IMR-90 (cell line): ENCODE results near the gene YLPM1. TPM values are rescaled to one million over a fixed set of nuclear protein-coding genes. Genes with fewer than 3 reads are reported as not detected.

Experiments
- ATAC-seq: fragments of 200-7000 bp; cut with Tn5 transposase; 2 replicates; pipeline ENCODE4 v1.9.1; 2020; ENCODE audit warnings: low read depth, mild to moderate bottlenecking, moderate library complexity
- BruUV-seq: library from RNA; stranded (reverse); fragments of 400-500 nt; replicated peaks from 2 replicates; lab custom pipeline; 2021; lab: Mats Ljungman, UMichigan
- CTCF ChIA-PET: fragments of 300-600 bp; formaldehyde crosslinking; extraction: SDS; loops from one replicate; lab custom pipeline; 2021; ENCODE audit warnings: antibody characterized with exemption; lab: Yijun Ruan, JAX
- POLR2A ChIA-PET: fragments of 300-600 bp; sonication (Branson Sonifier 250); formaldehyde crosslinking; loops from one replicate; lab custom pipeline; 2022; ENCODE audit warnings: antibody characterized with exemption; ENCODE audit not compliant: unreplicated experiment; lab: Charles Lee
- DNase-seq: peaks from one replicate; pipeline ENCODE4 v3.0.0; 2013
- H2AFZ ChIP-seq: replicated peaks from 2 replicates; pipeline ENCODE3; 2013; ENCODE audit warnings: low read length, mild to moderate bottlenecking; ENCODE audit not compliant: poor library complexity
- H2AK5ac ChIP-seq: 2 replicates; pipeline ENCODE4 v1.6.1; 2013; ENCODE audit warnings: low read depth, low read length, inconsistent platforms
- H2AK9ac ChIP-seq: replicated peaks from 2 replicates; pipeline ENCODE3; 2013; ENCODE audit warnings: mild to moderate bottlenecking, low read depth, low read length, moderate library complexity; ENCODE audit not compliant: poor library complexity
- H2BK120ac ChIP-seq: 2 replicates; pipeline ENCODE4 v1.6.1; 2013; ENCODE audit warnings: low read depth, low read length, inconsistent platforms
- H2BK15ac ChIP-seq: 3 replicates; pipeline ENCODE4 v1.6.1; 2013; ENCODE audit warnings: low read depth, low read length, inconsistent platforms
- H2BK20ac ChIP-seq: 2 replicates; pipeline ENCODE4 v1.6.1; 2013; ENCODE audit warnings: low read depth, mild to moderate bottlenecking, inconsistent platforms, low read length, moderate library complexity
- H2BK5ac ChIP-seq: 2 replicates; pipeline ENCODE4 v1.6.1; 2013; ENCODE audit warnings: mild to moderate bottlenecking, low read depth, low read length, inconsistent platforms; ENCODE audit not compliant: poor library complexity, severe bottlenecking
- H3K14ac ChIP-seq: replicated peaks from 2 replicates; pipeline ENCODE4 v1.6.1; 2013; ENCODE audit warnings: low read depth, low read length, inconsistent platforms
- H3K18ac ChIP-seq: 2 replicates; pipeline ENCODE4 v1.6.1; 2013; ENCODE audit warnings: low read depth, low read length, control low read depth
- H3K23ac ChIP-seq: 2 replicates; pipeline ENCODE4 v1.6.1; 2013; ENCODE audit warnings: low read depth, low read length, inconsistent platforms
- H3K27ac ChIP-seq: 2 replicates; pipeline ENCODE4 v1.5.1; 2013; ENCODE audit warnings: mild to moderate bottlenecking, control low read depth, low read length; ENCODE audit not compliant: insufficient read depth
- H3K27me3 ChIP-seq: 2 replicates; pipeline ENCODE4 v1.6.1; 2013; ENCODE audit warnings: low read length; ENCODE audit not compliant: control insufficient read depth, insufficient read depth
- H3K36me3 ChIP-seq: 2 replicates; pipeline ENCODE4 v1.6.1; 2013; ENCODE audit warnings: low read length, mixed read lengths; ENCODE audit not compliant: control insufficient read depth, insufficient read depth
- H3K4ac ChIP-seq: 2 replicates; pipeline ENCODE4 v1.6.1; 2013; ENCODE audit warnings: low read depth, low read length, inconsistent platforms
- H3K4me1 ChIP-seq: 2 replicates; pipeline ENCODE4 v1.6.1; 2013; ENCODE audit warnings: low read length, mixed read lengths; ENCODE audit not compliant: control insufficient read depth, insufficient read depth
- H3K4me2 ChIP-seq: 2 replicates; pipeline ENCODE4 v1.6.1; 2013; ENCODE audit warnings: low read depth, mild to moderate bottlenecking, control low read depth, low read length, moderate library complexity
- H3K4me3 ChIP-seq: 2 replicates; pipeline ENCODE4 v1.5.1; 2013; ENCODE audit warnings: low read depth, mild to moderate bottlenecking, control low read depth, low read length, moderate library complexity; ENCODE audit not compliant: insufficient read depth
- H3K56ac ChIP-seq: 2 replicates; pipeline ENCODE4 v1.6.1; 2013; ENCODE audit warnings: low read length, inconsistent platforms; ENCODE audit not compliant: insufficient read depth; ENCODE audit errors: extremely low read depth
- H3K79me1 ChIP-seq, 2 experiments: 2 replicates each; pipeline ENCODE4 v1.6.1; 2013; ENCODE audit warnings: low read length in 2 of 2, inconsistent platforms in 1 of 2, low read depth in 1 of 2
- H3K9ac ChIP-seq: 2 replicates; pipeline ENCODE4 v1.6.1; 2013; ENCODE audit warnings: low read depth, low read length, control low read depth
- H3K9me1 ChIP-seq: 2 replicates; pipeline ENCODE4 v1.6.1; 2013; ENCODE audit warnings: low read length, inconsistent platforms; ENCODE audit not compliant: insufficient read depth
- H3K9me3 ChIP-seq: 2 replicates; pipeline ENCODE4 v1.6.1; 2013; ENCODE audit warnings: low read length; ENCODE audit not compliant: control insufficient read depth, insufficient read depth
- H4K20me1 ChIP-seq: 2 replicates; pipeline ENCODE4 v1.6.1; 2013; ENCODE audit warnings: low read length, inconsistent platforms; ENCODE audit not compliant: insufficient read depth
- H4K5ac ChIP-seq: 2 replicates; pipeline ENCODE4 v1.6.1; 2013; ENCODE audit warnings: mild to moderate bottlenecking, low read depth, low read length, control low read depth
- H4K8ac ChIP-seq, 2 experiments: 2 replicates each; pipeline ENCODE4 v1.6.1; 2013; ENCODE audit warnings: low read depth in 2 of 2, low read length in 2 of 2, control low read depth in 1 of 2, inconsistent platforms in 1 of 2
- H4K91ac ChIP-seq: 2 replicates; pipeline ENCODE4 v1.6.1; 2013; ENCODE audit warnings: low read depth, low read length, inconsistent platforms; ENCODE audit not compliant: insufficient read depth
- BHLHE40 ChIP-seq: fragments of 150-350 bp; IDR thresholded peaks from 2 replicates; pipeline ENCODE4 v1.6.1; 2016; ENCODE audit warnings: mild to moderate bottlenecking, low read depth, low read length
- CHD1 ChIP-seq: IDR thresholded peaks from 2 replicates; pipeline ENCODE4 v1.6.1; 2012; ENCODE audit warnings: low read depth, low read length, improper control_type of control experiment
- MAFK ChIP-seq: IDR thresholded peaks from 2 replicates; pipeline ENCODE4 v1.6.1; 2012; ENCODE audit warnings: low read depth, low read length, improper control_type of control experiment
- MAZ ChIP-seq: IDR thresholded peaks from 2 replicates; pipeline ENCODE4 v1.6.1; 2012; ENCODE audit warnings: low read depth, mild to moderate bottlenecking, low read length, improper control_type of control experiment, moderate library complexity, borderline replicate concordance
- MXI1 ChIP-seq: IDR thresholded peaks from 2 replicates; pipeline ENCODE4 v1.6.1; 2012; ENCODE audit warnings: low read depth, mild to moderate bottlenecking, low read length, moderate library complexity, borderline replicate concordance
- RAD21 ChIP-seq: IDR thresholded peaks from 2 replicates; pipeline ENCODE4 v1.6.1; 2012; ENCODE audit warnings: low read length, improper control_type of control experiment
- RCOR1 ChIP-seq: IDR thresholded peaks from 2 replicates; pipeline ENCODE4 v1.6.1; 2012; ENCODE audit warnings: mild to moderate bottlenecking, low read length, improper control_type of control experiment; ENCODE audit not compliant: insufficient replicate concordance
- RFX5 ChIP-seq: IDR thresholded peaks from 2 replicates; pipeline ENCODE4 v1.8.0; 2012; ENCODE audit warnings: low read depth, mild to moderate bottlenecking, low read length, moderate library complexity
- SMC3 ChIP-seq: fragments of 150-350 bp; IDR thresholded peaks from 2 replicates; pipeline ENCODE4 v1.6.1; 2016; ENCODE audit warnings: low read depth, mild to moderate bottlenecking, antibody characterized with exemption, low read length, moderate library complexity
- WGBS, 2 experiments: methylation state at CpG; one replicate each; pipeline versions ENCODE4 v1.1.5 to v1.1.7; 2013; ENCODE audit warnings: missing lambda C conversion rate in 2 of 2; ENCODE audit not compliant: insufficient read length in 1 of 2; ENCODE audit errors: extremely low coverage in 2 of 2; 5-methylcytosine and 5-hydroxymethylcytosine counted together
- dilution Hi-C: fragments of 300-500 bp; cut with HindIII; formaldehyde crosslinking; loops from one replicate; pipeline ENCODE4 v1.14.3; 2018; ENCODE audit warnings: low sequenced_read_pairs; ENCODE audit not compliant: unreplicated experiment
- in situ Hi-C: fragments of 300-500 bp; cut with MboI; formaldehyde crosslinking; loops from 3 replicates; pipeline ENCODE4 v1.14.3; 2019; ENCODE audit warnings: low sequenced_read_pairs, inconsistent platforms, mixed read lengths
- intact Hi-C: fragments of 100-400 bp; cut with micrococcal nuclease; formaldehyde crosslinking; loops from 2 replicates; pipeline ENCODE4 v1.10.0; 2022
- polyA plus RNA-seq, 3 experiments: library from polyadenylated mRNA; depleted of rRNA; stranded (reverse); fragments of >200 nt; gene quantifications; 2 replicates each; pipeline ENCODE4 v1.2.3, GENCODE V29; 2012; ENCODE audit warnings: low replicate concordance in 1 of 3
- total RNA-seq: library from RNA; depleted of rRNA; stranded (reverse); fragments of >200 nt; gene quantifications from 2 replicates; pipeline ENCODE4 v1.2.3, GENCODE V29; 2012
- TF ChIP-seq, protein P1 (sequence below): fragments of 150-350 bp; IDR thresholded peaks from 2 replicates; pipeline ENCODE4 v1.6.1; 2017; ENCODE audit warnings: mild to moderate bottlenecking, antibody characterized with exemption, low read length, low read depth
- TF ChIP-seq, protein P2 (sequence below): fragments of 150-350 bp; IDR thresholded peaks from 2 replicates; pipeline ENCODE4 v1.6.1; 2016; ENCODE audit warnings: low read depth, mild to moderate bottlenecking, low read length, moderate library complexity, borderline replicate concordance

Gene YLPM1
- total and polyA plus RNA-seq, 2 of the 4 experiments (the other 2 are of a cell fraction) = 8.2 to 19.7 TPM

DNA sequence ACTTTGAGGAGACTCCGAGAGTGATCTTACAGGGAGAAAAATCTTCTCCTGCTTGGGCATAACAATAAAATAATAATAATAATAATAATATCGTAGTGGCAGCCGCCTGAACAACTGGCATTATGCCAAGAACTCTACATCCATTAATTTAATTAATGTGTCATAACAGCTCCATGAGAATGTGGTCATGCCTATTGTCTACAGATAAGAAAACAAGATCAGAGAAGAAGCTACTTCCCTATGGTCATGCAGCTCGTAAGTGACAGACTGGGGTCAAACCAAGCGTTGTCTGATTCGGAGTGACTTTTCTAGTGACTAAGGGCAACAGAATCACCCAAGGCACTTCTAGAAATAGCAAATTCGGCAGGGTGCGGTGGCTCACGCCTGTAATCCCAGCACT is 101.1 kb downstream of the YLPM1 start:
- H2BK120ac ChIP-seq = no peak overlapping the region
- ChIA-PET POLR2A (no interaction called here), CTCF (interaction anchor here (2.1 kb wide), 1 partner anchor 41 kb away, joined by 7 read pairs; no protein-coding TSS in a partner anchor)
- H4K20me1 ChIP-seq = no peaks in the 10 kb centered on the region
- H3K4me3 ChIP-seq = no peak overlapping the region
- H3K14ac ChIP-seq = no peak overlapping the region
- H3K9me1 ChIP-seq = no peaks in the 10 kb centered on the region
- H2BK5ac ChIP-seq = no peak overlapping the region
- no peak overlapping the region for H4K5ac ChIP-seq
- no TSS peak for BruUV-seq
- no peak overlapping the region for H3K56ac ChIP-seq
- in situ Hi-C loops (loop anchor here (5.0 kb wide), 1 partner anchor 38 kb away; no protein-coding TSS in a partner anchor), dilution Hi-C loops (no loop called here), intact Hi-C loops (no loop called here)
- TF ChIP-seq RFX5 = no peak
- no peak for TF ChIP-seq RCOR1
- TF ChIP-seq BHLHE40 = no peak
- TF ChIP-seq SMC3 = no peak
- TF ChIP-seq RAD21 = no peak
- no peak for TF ChIP-seq CHD1
- TF ChIP-seq, protein P1, sequence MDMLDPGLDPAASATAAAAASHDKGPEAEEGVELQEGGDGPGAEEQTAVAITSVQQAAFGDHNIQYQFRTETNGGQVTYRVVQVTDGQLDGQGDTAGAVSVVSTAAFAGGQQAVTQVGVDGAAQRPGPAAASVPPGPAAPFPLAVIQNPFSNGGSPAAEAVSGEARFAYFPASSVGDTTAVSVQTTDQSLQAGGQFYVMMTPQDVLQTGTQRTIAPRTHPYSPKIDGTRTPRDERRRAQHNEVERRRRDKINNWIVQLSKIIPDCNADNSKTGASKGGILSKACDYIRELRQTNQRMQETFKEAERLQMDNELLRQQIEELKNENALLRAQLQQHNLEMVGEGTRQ = no peak
- TF ChIP-seq MAFK = no peak
- TF ChIP-seq, protein P2, sequence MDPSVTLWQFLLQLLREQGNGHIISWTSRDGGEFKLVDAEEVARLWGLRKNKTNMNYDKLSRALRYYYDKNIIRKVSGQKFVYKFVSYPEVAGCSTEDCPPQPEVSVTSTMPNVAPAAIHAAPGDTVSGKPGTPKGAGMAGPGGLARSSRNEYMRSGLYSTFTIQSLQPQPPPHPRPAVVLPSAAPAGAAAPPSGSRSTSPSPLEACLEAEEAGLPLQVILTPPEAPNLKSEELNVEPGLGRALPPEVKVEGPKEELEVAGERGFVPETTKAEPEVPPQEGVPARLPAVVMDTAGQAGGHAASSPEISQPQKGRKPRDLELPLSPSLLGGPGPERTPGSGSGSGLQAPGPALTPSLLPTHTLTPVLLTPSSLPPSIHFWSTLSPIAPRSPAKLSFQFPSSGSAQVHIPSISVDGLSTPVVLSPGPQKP = no peak
- no peak for TF ChIP-seq MXI1
- TF ChIP-seq MAZ = no peak
- H3K18ac ChIP-seq = no peak overlapping the region
- H3K9me3 ChIP-seq = no peaks in the 10 kb centered on the region
- peaks cover 2% of the 10 kb centered on the region; the same call in 1 of the 2 replicates for H3K4me1 ChIP-seq
- H2AFZ ChIP-seq = no peak overlapping the region
- no peaks in the 10 kb centered on the region for H3K79me1 ChIP-seq
- no peak overlapping the region for H3K4me2 ChIP-seq
- DNase-seq (no peak), ATAC-seq (no peak)
- no peak overlapping the region for H2BK20ac ChIP-seq
- H4K8ac ChIP-seq = no peak overlapping the region
- no peak overlapping the region for H4K91ac ChIP-seq
- 94% methylated on average over 3 of the region's 9 CpGs; no CpG with 5 or more reads in 1 of the 2 experiments for WGBS, 2 experiments
- H3K23ac ChIP-seq = no peak overlapping the region
- H2BK15ac ChIP-seq = no peak overlapping the region
- H2AK9ac ChIP-seq = no peak overlapping the region
- H3K36me3 ChIP-seq = no peaks in the 10 kb centered on the region
- H3K9ac ChIP-seq = no peak overlapping the region
- H3K27ac ChIP-seq = no peak overlapping the region
- peaks cover 8% of the 10 kb centered on the region for H3K27me3 ChIP-seq
- H3K4ac ChIP-seq = no peak overlapping the region
- H2AK5ac ChIP-seq = no peak overlapping the region
